ENCODE results near the gene ALK.

Gene ALK

GRCh38 chr2:29657674-29658073 lies 263.7 kb downstream of the ALK start:
- no peak for DNase-seq (ENCODE audit: low read depth in 2 of 2)

- no peak for DNase-seq (ENCODE audit: low read depth in 2 of 2)
Observed at GRCh38 chr2:29655391-29656086, 265.8 kb downstream of the ALK start.

- DNase-seq (ENCODE audit: low read depth in 2 of 2), result no peak
Observed at GRCh38 chr2:29650631-29651097, 270.7 kb downstream of the ALK start.

GRCh38 chr2:29644949-29645348 lies 276.4 kb downstream of the ALK start:
- DNase-seq (ENCODE audit: low read depth in 2 of 2), result no peak

DNA sequence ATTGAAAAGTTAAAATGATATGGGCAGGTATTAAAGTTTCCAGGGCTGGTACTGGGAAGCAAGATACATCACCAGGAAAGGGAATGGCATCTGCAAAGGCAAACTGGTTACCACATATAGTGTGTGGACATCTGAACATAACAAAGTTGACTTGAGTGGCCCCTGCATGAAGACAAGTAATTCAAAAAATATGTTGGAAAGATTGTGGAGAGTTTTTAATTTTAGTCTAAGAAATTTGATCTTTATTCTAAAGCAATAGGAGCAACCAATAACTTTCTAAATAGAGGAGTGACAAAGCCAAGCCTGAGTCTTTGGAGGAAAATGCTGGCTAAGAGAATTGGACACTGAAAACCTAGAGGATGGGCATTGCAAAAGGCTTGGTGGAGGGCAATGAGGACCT lies 278.2 kb downstream of the ALK start:
- no peak for DNase-seq (ENCODE audit: low read depth in 2 of 2)

DNA sequence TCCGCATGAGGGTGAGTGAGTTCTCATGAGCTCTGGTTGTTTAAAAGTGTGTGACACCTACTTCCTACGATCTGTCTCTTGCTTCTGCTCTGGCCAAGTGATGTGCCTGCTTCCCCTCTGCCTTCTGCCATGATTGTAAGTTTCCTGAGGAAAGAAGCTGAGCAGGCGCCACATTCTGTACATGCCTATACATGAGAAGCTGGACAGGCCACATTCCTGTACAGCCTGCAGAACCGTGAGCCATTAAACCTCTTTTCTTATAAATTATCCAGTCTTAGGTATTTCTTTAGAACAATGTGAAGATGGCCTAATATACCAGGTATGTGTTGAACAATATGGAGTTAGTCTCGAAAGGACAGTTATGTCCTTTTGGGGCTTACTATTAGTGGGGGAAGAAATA lies 281.0 kb downstream of the ALK start:
- no peak for DNase-seq (ENCODE audit: low read depth in 2 of 2)

DNA sequence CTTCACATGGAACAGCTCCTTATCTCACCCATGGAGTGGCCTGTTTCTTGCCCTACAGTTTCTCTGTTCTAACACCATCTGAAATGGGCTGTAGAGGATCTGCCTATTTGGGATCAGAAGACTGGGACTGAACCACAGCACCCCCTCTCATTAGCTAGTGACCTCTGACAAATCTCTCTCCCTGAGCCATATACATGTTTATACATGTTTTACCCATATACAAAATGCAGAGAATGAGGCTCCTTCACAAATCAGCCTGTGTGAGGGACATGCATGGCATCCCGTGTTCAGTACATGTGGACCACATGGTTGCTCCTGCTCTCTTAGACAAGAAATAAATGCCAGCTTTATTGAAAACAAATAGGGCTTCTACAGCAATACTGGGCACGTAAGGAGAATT lies 282.7 kb downstream of the ALK start:
- no peak for DNase-seq (ENCODE audit: low read depth in 2 of 2)

DNA sequence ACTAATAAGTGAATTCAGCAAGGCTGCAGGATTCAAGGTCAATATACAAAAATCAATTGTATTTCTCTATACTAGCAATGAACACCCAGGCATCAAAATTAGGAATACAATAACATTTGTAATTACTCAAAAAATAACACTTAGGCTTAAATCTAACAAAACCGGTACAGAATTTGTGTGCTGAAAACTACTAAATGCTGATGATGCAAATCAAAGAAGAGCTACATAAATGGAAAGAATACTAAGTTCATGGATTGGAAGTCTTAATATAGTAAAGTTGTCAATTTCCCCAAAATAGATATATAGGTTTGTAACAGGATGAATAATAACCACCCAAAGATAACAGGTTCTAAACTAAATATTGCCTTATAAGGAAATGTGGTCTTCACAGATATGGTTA lies 286.5 kb downstream of the ALK start:
- no peak for DNase-seq (ENCODE audit: low read depth in 2 of 2)

GRCh38 chr2:29632018-29632417 lies 289.4 kb downstream of the ALK start:
- no peak for DNase-seq (ENCODE audit: low read depth in 2 of 2)

DNA sequence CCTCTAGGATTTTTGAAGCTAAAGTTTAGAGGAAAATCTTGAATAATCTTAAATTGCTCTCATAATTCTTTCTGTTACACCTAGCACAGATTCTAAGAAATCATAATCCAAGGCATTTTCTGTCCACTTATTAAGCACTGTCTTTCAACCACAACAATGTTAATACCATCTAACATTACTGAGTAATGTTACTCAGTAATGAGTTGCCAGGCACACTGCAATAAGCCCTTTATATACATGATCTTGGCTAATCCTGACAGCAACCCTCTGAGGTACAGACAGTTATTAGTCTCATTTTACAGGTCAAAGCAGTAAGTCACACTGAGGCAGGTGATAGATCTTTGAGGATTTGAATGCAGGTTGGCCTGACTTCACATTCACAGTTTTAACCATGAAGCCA lies 291.9 kb downstream of the ALK start:
- no peak for DNase-seq (ENCODE audit: low read depth in 2 of 2)

GRCh38 chr2:29628862-29629261 lies 292.5 kb downstream of the ALK start:
- no peak for DNase-seq (ENCODE audit: low read depth in 2 of 2)

DNA sequence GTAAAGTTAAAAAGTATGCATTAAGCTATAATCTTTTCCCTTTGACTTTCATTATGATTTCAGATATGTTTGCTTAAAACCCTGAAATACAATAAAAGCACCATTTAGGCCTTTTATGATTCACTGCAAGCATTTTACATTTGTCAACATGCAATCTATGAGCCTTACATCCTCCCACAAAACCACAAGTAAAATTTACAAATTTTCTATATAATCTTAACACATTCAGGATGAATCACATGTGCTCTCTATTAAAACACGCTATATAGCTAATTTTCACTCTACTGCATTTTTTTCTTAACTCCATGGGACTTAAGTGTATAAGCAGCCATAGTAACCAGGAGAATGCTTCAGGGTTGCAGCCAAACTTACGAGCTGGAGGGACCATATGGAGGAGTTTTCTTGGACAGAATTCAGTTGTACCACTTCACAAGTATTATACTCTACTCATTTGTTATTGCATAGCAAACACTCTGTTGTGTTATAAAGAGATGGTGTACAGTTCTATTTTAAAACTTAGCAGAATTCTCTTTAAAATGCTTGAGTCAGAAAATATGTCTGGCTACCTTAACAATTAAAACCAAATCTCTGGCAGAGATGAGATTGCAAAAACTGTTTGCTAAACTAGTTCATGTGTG lies 293.2 kb downstream of the ALK start:
- no peak for DNase-seq (ENCODE audit: low read depth in 2 of 2)

GRCh38 chr2:29627279-29627711 lies 294.1 kb downstream of the ALK start:
- DNase-seq (ENCODE audit: low read depth in 2 of 2), result no peak

DNA sequence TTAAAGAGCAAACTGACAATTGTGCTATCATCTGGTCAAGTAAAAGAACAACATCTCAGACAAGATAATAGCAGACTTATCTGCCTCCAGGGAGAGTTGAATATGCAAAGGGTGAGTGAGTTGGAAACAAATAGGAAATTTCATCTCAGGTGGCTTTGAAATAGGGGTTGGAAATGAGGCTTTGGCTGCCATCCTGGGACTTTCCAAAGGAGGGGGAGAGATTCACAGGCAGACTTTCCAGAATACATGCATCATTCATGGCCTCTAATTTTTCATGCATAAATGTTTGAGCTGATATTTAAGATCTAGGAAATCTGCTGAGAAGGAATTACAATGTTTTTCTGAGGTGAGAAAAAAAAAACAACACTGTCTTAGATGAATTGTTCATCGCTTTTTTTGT lies 300.5 kb downstream of the ALK start:
- no peak for DNase-seq (ENCODE audit: low read depth in 2 of 2)

DNA sequence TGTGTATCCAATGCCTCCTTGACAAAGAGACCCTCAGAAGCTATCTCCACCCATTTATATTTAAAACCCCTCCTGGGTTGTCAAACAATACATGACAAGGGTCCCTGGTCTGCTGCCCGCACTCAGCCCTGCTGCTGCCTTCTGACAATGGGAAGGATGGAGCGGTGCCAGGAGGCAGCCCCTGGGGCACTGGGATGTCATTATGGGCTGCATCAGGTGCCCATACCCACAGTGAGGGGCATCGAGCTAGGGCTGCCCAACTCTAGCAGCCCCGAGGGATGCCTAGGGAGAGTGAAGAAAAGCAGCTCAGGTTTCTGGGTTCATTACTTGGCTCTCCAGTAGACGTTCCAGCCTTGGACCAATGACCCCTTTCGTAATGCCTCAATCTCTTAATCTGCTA lies 301.7 kb downstream of the ALK start:
- no peak for DNase-seq (ENCODE audit: low read depth in 2 of 2)

DNA sequence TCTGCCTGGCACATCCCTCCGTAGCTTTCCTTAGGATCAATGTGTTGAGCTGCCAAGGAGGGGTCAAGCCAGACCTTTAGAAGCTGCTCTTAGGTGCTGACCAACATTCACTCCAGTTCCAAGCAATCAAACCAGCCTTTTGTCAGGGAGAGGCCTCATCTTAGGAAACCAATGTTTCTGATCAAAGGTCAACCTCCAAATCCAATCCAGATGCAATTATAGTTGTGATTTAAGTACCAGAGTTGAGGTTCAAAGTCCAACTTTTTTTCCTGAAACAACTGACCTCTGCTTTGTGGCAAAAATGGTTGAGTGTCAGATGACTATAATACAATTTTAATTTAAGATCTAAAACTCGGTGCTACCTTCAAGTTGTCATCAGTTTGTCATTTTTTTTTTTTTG lies 303.4 kb downstream of the ALK start:
- DNase-seq (ENCODE audit: low read depth in 2 of 2), result no peak

DNA sequence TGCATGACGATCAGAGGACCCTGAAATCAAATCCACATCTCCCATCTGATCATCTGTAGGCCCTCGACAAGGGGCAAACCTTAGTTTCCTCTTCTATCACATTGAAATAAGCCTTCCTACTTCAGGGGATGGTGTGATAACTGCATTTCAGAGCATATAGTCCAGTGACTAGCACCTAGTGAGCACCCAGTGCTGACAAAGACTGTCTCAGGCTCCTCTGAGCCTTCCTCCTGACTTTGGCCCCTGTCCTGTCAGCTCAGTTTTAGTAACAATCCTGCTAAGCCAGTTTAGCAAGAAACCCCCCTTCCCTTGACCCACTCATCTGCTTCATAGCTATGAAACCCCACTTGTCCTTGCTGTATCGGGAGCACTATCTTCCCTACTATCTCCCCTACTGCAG lies 304.0 kb downstream of the ALK start:
- no peak for DNase-seq (ENCODE audit: low read depth in 2 of 2)

DNA sequence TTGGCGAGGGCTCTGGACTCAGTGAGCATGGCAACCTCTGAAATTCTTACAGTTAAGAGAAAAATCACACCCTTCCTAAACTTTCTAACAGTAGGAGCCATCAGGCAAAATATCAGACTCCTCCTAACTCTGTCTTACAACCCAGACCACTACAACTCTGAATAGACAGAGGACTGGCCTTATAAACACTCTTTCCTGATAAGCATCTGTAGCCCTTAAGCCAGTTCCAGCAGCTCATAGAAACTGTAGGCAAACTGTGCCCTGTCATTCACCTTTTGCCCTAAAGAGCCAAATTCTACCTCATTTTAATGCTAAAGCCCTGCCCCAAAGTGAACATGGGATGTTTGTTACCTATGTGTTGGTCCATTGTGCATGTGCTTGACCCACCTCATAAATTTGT lies 304.8 kb downstream of the ALK start:
- no peak for DNase-seq (ENCODE audit: low read depth in 2 of 2)

- no peak for DNase-seq (ENCODE audit: low read depth in 2 of 2)
Observed at GRCh38 chr2:29615841-29616240, 305.5 kb downstream of the ALK start.

DNA sequence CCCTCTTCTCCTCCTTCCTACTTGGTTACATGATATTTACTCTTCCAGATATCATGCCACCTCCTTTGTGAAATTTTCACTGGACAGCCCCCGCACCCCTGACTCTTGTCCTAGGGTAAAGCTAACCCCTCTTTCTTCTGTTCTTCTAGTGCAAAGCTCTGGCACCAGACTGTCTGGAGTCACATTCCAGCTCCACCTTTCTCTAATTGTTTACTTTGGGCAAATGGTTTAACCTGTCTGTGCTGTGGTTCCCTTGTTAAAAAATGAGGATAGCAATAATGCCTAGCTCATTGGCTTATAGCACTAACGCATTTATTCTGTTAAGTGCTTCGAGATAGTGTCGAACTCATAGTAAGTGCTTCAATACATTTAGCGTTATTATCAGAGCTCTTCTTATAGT lies 306.2 kb downstream of the ALK start:
- no peak for DNase-seq (ENCODE audit: low read depth in 2 of 2)

DNA sequence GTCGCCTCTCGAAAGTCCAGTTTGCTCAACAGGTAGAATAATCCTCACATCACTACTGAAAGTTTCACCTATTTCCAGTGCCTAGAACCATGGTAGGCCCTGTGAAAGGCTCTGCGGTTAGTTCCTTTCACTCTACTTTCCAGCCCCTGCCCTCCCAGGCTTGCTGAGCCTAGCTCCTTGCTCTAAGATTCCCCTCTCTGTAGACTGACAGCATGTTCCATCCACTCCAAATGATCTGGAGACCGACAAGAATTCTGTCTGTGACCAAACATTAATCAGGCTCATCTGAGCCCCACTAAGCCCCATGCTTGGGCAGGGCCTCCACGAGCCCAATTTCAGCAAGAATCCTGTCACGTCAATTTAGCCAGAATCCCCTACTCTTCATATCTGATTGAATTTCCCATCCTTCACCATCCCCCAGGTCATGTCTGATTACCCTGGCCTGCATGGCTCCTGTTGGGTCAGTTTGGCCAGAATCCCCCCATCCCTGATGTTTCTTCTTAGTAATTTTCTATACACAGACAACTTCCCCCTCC lies 307.0 kb downstream of the ALK start:
- DNase-seq (ENCODE audit: low read depth in 2 of 2), result no peak

DNA sequence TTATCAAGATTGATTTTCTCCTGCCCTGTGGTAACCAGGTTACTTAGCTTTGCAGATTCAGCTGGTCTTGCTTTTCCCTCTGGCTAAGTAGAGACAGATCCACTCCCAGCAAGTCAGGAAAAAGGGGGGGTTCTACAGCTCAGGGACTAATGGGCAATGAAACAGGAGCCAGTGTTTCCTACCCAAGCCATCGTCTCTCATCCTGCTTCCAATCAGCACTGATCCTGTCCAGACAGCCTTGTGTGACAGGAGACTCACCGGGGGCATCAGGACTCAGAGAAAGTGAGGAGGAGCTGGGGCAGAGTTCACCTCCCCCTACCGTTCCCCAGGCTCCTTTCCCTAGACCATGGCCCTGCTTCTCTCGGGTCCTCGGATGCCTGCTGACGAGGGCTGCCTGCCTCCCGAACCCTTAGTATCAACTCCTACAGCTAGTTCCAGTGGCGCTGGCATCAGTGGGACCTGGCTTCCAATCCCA lies 307.6 kb downstream of the ALK start:
- no peak for DNase-seq (ENCODE audit: low read depth in 2 of 2)

DNA sequence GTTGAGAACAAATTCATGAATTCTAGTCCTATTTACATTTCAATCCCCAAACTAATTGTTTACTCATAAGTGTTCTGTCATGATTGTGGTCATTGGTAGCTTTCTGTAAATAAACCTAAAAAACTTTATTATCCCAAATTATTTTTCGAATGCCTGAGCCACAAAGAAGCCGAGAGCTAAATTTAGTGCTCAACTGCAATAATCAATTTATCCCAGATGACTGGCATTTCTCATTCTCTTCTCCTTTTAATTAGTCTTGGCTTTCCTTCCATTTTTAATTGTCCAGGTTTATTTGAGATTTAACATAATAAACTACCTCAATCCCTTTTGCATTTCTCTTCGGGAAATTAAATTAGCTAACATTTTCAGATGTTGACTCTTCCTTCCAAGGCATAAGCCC lies 308.3 kb downstream of the ALK start:
- DNase-seq (ENCODE audit: low read depth in 2 of 2), result no peak
